Stomach smooth muscle (tissue), 2 donors: ENCODE data around the gene POU1F1.

Experiments
- H3K27ac ChIP-seq: one replicate; pipeline ENCODE4 v1.7.0; 2013; ENCODE audit warnings: mild to moderate bottlenecking, low read length, inconsistent platforms
- H3K27me3 ChIP-seq, 2 donors: one replicate each; pipeline ENCODE4 v1.7.0; 2013; ENCODE audit warnings: low read length in 2 of 2; ENCODE audit not compliant: insufficient read depth in 2 of 2, control insufficient read depth in 1 of 2
- H3K36me3 ChIP-seq, 2 donors: one replicate each; pipeline ENCODE4 v1.7.0; 2013; ENCODE audit warnings: low read length in 2 of 2; ENCODE audit not compliant: control insufficient read depth in 2 of 2, insufficient read depth in 2 of 2
- H3K4me1 ChIP-seq: one replicate; pipeline ENCODE4 v1.7.0; 2013; ENCODE audit warnings: low read length; ENCODE audit not compliant: control insufficient read depth, insufficient read depth
- H3K4me3 ChIP-seq, 2 donors: one replicate each; pipeline ENCODE4 v1.7.0; 2013; ENCODE audit warnings: low read length in 2 of 2
- H3K9ac ChIP-seq, 2 donors: one replicate each; pipeline ENCODE4 v1.7.0; 2013; ENCODE audit warnings: low read length in 2 of 2, mild to moderate bottlenecking in 1 of 2
- H3K9me3 ChIP-seq, 2 donors: one replicate each; pipeline ENCODE4 v1.7.0; 2013; ENCODE audit warnings: low read length in 2 of 2; ENCODE audit not compliant: control insufficient read depth in 2 of 2
- donor health status: healthy.
- donor health status: Pancreatic carcinoma.

The POU1F1 gene

DNA sequence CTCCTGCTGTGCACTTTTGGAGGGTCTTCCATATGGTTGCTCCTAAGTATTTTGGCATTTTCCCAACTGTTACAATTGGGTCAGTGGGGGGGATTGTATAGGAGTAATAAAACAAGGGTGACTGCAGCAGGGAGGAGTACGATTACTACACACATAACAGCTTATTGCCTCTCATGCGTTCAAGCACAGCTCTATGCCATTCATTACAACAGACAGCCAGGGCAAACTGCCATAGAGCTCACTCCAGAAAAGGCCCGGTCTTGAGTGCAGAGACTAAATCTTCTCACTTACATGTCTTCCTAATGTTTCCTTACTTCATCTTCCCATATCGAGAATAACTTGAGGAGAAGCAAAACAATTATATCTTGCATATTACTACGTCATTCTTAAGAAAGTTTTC, 50.7 kb downstream of the POU1F1 start:
- no peaks in the 10 kb centered on the region for H3K27me3 ChIP-seq
- H3K27ac ChIP-seq, result no peak overlapping the region
- no peak overlapping the region for H3K4me3 ChIP-seq
- no peak overlapping the region for H3K9ac ChIP-seq
- H3K9me3 ChIP-seq, result no peaks in the 10 kb centered on the region
- H3K4me1 ChIP-seq, result no peaks in the 10 kb centered on the region
- H3K36me3 ChIP-seq, result no peaks in the 10 kb centered on the region

DNA sequence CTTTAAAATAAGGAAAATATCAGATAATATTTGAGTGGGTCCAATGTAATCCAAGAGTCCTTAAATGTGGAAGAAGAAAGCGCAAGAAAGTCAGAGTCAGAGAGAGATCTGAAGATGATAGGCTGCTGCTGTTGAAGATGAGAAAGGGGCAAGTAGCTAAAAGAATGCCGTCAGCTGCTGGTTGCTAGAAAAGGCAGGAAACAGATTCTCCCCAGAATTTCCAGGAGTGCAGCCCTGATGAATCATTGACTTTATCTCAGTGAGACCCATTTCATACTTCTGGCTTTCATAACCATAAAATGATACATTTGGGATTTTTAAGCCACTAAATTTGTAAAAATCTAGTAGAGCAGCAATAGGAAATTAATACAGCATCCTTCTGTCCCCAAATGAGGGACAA, 56.8 kb downstream of the POU1F1 start:
- no peaks in the 10 kb centered on the region for H3K9me3 ChIP-seq
- no peaks in the 10 kb centered on the region for H3K4me1 ChIP-seq
- H3K4me3 ChIP-seq, result no peak overlapping the region
- no peak overlapping the region for H3K27ac ChIP-seq
- no peaks in the 10 kb centered on the region for H3K27me3 ChIP-seq
- H3K36me3 ChIP-seq, result no peaks in the 10 kb centered on the region
- no peak overlapping the region for H3K9ac ChIP-seq

DNA sequence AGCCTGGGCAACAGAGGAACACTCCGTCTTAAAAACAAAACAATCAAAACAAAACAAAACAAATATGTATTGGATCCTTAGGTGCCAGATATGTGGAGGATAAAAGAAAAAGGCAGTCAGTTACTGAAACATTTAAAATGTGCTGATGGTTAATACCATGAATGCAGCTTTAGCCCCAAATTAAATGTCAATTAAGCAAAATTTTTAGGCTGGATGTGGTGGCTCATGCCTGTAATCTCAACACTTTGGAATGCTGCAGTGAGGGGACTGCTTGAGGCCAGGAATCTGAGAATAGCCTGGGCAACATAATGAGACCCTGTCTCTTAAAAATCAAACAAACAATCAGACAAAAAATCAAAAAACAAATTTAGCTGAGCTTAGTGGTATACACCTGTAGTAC, 57.8 kb downstream of the POU1F1 start:
- H3K9ac ChIP-seq, result no peak overlapping the region
- H3K4me3 ChIP-seq, result no peak overlapping the region
- no peak overlapping the region for H3K27ac ChIP-seq
- no peaks in the 10 kb centered on the region for H3K27me3 ChIP-seq
- H3K9me3 ChIP-seq, result no peaks in the 10 kb centered on the region
- no peaks in the 10 kb centered on the region for H3K36me3 ChIP-seq
- no peaks in the 10 kb centered on the region for H3K4me1 ChIP-seq
